Astrocyte (in vitro differentiated cells and primary cell): ENCODE results near the gene IDUA. TPM values are rescaled to one million over a fixed set of nuclear protein-coding genes. Genes with fewer than 3 reads are reported as not detected.

Experiments used
- DNase-seq: peaks from one replicate; pipeline ENCODE4 v3.0.0-alpha.2; 2010; ENCODE audit warnings: low read depth
- FAIRE-seq: peaks from 2 replicates; lab custom pipeline; 2011; peaks lifted over from hg19 to GRCh38; lab: Jason Lieb, UNC
- H2AFZ ChIP-seq: 2 replicates; pipeline ENCODE4 v1.6.0; 2012; ENCODE audit warnings: low read depth, low read length, inconsistent platforms
- H3K27ac ChIP-seq: 2 replicates; pipeline ENCODE4 v1.5.1; 2011; ENCODE audit warnings: low read depth, low read length, inconsistent platforms
- H3K27me3 ChIP-seq: 2 replicates; pipeline ENCODE4 v1.6.0; 2011; ENCODE audit warnings: low read length, inconsistent platforms; ENCODE audit not compliant: insufficient read depth
- H3K36me3 ChIP-seq: 2 replicates; pipeline ENCODE4 v1.5.1; 2011; ENCODE audit warnings: low read length, inconsistent platforms; ENCODE audit not compliant: insufficient read depth
- H3K4me1 ChIP-seq: 2 replicates; pipeline ENCODE4 v1.5.1; 2011; ENCODE audit warnings: low read length, inconsistent platforms; ENCODE audit not compliant: insufficient read depth
- H3K4me2 ChIP-seq: 2 replicates; pipeline ENCODE4 v1.6.0; 2012; ENCODE audit warnings: low read length, inconsistent platforms
- H3K4me3 ChIP-seq: 2 replicates; pipeline ENCODE4 v1.5.1; 2011; ENCODE audit warnings: low read depth, mild to moderate bottlenecking, low read length, inconsistent platforms; ENCODE audit not compliant: insufficient read depth
- H3K79me2 ChIP-seq: 2 replicates; pipeline ENCODE4 v1.6.0; 2012; ENCODE audit warnings: mild to moderate bottlenecking, low read length, inconsistent platforms; ENCODE audit not compliant: insufficient read depth
- H3K9ac ChIP-seq: 2 replicates; pipeline ENCODE4 v1.6.0; 2012; ENCODE audit warnings: mild to moderate bottlenecking, low read length, inconsistent platforms
- H3K9me3 ChIP-seq: 2 replicates; pipeline ENCODE4 v1.5.1; 2012; ENCODE audit warnings: low read depth, mild to moderate bottlenecking, low read length, inconsistent platforms; ENCODE audit not compliant: insufficient read depth
- H4K20me1 ChIP-seq: 2 replicates; pipeline ENCODE4 v1.6.0; 2012; ENCODE audit warnings: low read length, inconsistent platforms; ENCODE audit not compliant: insufficient read depth
- H3K27ac Mint-ChIP-seq: one replicate; pipeline ENCODE4 v1.8.0; 2021; ENCODE audit warnings: mild to moderate bottlenecking, mixed read lengths; ENCODE audit not compliant: unreplicated experiment
- H3K27me3 Mint-ChIP-seq: one replicate; pipeline ENCODE4 v1.8.0; 2021; ENCODE audit warnings: low read depth, mixed read lengths; ENCODE audit not compliant: unreplicated experiment
- H3K36me3 Mint-ChIP-seq: one replicate; pipeline ENCODE4 v1.8.0; 2021; ENCODE audit warnings: low read depth, mixed read lengths; ENCODE audit not compliant: unreplicated experiment
- H3K4me1 Mint-ChIP-seq: one replicate; pipeline ENCODE4 v1.8.0; 2021; ENCODE audit warnings: low read depth, mixed read lengths; ENCODE audit not compliant: unreplicated experiment
- H3K4me3 Mint-ChIP-seq: one replicate; pipeline ENCODE4 v1.8.0; 2021; ENCODE audit warnings: mild to moderate bottlenecking, moderate library complexity, mixed read lengths; ENCODE audit not compliant: unreplicated experiment
- H3K9me3 Mint-ChIP-seq: one replicate; pipeline ENCODE4 v1.8.0; 2021; ENCODE audit warnings: mild to moderate bottlenecking, mixed read lengths; ENCODE audit not compliant: unreplicated experiment
- EZH2 ChIP-seq: IDR thresholded peaks from 2 replicates; pipeline ENCODE4 v1.6.1; 2012; ENCODE audit warnings: mild to moderate bottlenecking, low read length, inconsistent platforms; ENCODE audit not compliant: insufficient read depth
- total RNA-seq: library from RNA; stranded (reverse); gene quantifications from 2 replicates; pipeline ENCODE4 v1.2.1, GENCODE V29; 2021
- TF ChIP-seq, protein P1 (sequence below): IDR thresholded peaks from 2 replicates; pipeline ENCODE4 v1.5.1; 2011; ENCODE audit warnings: low read depth, mild to moderate bottlenecking, inconsistent platforms, low read length, moderate library complexity; ENCODE audit not compliant: insufficient read depth

Gene IDUA
- total RNA-seq, 1 donor from 2014 or later, result 20.5 TPM

DNA sequence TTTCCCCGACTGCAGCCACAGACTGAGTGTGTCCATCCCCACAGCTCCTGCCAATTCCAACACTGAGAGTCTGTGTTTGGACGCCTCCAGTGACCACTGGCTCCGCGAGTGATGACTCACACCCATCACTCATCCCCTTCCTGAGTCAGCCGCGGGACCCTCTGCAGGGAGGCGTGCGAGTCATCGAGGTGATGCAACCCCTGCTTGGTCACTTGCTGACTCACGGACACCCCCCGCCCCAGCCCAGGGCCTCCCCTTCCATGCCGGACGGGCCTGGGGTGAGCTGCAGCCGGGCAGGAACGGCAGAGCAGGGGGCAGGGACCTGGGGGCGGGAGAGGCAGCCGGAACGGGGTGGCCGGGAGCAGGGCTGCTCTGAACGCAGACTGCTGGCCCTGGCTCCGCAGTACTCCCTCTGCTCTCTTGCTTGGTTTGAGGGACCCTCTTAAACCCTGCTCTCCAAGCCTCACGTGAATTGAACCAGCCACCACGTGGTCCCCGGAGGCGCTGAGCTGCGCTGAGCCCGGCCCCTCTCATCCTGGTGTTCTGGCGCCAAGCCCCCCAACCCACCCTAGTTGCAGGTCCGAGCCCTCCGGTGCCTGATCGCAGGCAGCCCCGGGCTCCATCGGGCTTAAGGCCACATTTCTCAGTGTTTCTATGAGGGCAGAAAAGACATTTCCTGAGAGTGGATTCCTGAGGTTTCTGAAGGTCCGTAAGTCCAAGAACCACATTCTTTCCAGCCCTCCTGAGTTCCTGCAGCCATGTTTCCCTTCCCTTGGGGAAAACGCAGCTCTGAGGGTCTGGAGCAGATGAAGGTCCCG is 57.0 kb downstream of the IDUA start:
- Histone ChIP-seq H3K4me1 (peaks cover 58% of the 10 kb centered on the region), H3K27me3 (no peaks in the 10 kb centered on the region), H3K36me3 (no peaks in the 10 kb centered on the region), H3K79me2 (no peaks in the 10 kb centered on the region), H3K4me3 (peak overlapping the region; percentile 13), H2AFZ (peak overlapping the region; percentile 57), H3K9ac (peak overlapping the region; percentile 84), H3K9me3 (no peaks in the 10 kb centered on the region), H4K20me1 (no peaks in the 10 kb centered on the region), H3K4me2 (peak overlapping the region; percentile 77), H3K27ac (peak overlapping the region; percentile 97)
- TF ChIP-seq, protein P1, sequence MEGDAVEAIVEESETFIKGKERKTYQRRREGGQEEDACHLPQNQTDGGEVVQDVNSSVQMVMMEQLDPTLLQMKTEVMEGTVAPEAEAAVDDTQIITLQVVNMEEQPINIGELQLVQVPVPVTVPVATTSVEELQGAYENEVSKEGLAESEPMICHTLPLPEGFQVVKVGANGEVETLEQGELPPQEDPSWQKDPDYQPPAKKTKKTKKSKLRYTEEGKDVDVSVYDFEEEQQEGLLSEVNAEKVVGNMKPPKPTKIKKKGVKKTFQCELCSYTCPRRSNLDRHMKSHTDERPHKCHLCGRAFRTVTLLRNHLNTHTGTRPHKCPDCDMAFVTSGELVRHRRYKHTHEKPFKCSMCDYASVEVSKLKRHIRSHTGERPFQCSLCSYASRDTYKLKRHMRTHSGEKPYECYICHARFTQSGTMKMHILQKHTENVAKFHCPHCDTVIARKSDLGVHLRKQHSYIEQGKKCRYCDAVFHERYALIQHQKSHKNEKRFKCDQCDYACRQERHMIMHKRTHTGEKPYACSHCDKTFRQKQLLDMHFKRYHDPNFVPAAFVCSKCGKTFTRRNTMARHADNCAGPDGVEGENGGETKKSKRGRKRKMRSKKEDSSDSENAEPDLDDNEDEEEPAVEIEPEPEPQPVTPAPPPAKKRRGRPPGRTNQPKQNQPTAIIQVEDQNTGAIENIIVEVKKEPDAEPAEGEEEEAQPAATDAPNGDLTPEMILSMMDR, result no peak
- TF ChIP-seq EZH2, result no peak
- Mint-ChIP-seq H3K9me3 (no peaks in the 10 kb centered on the region), H3K27me3 (peaks cover 2% of the 10 kb centered on the region), H3K4me1 (peaks cover 18% of the 10 kb centered on the region), H3K4me3 (no peak overlapping the region), H3K27ac (peak overlapping the region; percentile 91), H3K36me3 (peaks cover 1% of the 10 kb centered on the region)
- FAIRE-seq (peak; percentile 96), DNase-seq (peak; percentile 98)

DNA sequence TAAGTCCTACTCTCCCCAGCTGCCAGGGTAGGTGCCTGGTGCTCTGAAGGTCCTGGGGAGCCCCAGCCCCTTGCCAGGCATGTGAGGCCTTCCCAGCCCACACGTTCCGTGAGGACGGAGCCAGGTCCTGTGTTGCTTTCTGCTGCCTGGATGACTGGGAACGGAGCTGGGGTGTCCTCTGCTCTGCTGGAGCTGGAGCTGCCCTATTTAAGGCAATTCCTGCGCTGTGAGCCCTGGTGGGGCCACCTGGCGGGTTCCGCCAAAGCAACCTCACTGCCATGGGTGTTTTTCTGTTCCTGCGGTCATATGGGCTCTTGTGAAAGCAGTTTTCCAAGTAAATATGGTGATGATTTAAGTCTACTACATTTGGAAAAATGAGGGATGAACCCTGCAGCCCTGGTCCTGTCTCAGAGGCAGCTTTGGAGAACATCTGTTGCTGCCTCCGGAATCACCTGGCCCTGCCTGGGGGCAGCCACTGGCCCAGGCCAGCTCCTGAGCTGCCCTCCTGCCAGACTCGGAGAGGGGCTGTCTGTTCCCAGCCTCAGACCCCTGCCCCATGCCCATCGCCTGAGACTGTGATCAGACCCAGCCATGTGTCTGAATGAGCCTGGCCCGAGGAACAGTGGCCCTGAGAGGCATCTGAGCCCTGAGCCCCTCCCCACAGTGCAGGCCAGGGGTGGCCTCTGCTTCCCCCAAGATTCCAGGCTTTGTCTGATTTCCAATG is 57.8 kb downstream of the IDUA start:
- Mint-ChIP-seq H3K27me3 (peaks cover 2% of the 10 kb centered on the region), H3K27ac (peak overlapping the region; percentile 91), H3K4me1 (peaks cover 18% of the 10 kb centered on the region), H3K9me3 (no peaks in the 10 kb centered on the region), H3K4me3 (no peak overlapping the region), H3K36me3 (peaks cover 1% of the 10 kb centered on the region)
- TF ChIP-seq, protein P1, result no peak
- TF ChIP-seq EZH2, result no peak
- DNase-seq (no peak), FAIRE-seq (no peak)
- peak overlapping the region; percentile 13 for H3K4me3 ChIP-seq
- H3K27me3 ChIP-seq, result no peaks in the 10 kb centered on the region
- no peaks in the 10 kb centered on the region for H3K9me3 ChIP-seq
- peaks cover 52% of the 10 kb centered on the region for H3K4me1 ChIP-seq
- peak overlapping the region; percentile 84 for H3K9ac ChIP-seq
- no peaks in the 10 kb centered on the region for H3K79me2 ChIP-seq
- no peaks in the 10 kb centered on the region for H4K20me1 ChIP-seq
- H3K4me2 ChIP-seq, result peak overlapping the region; percentile 76
- no peaks in the 10 kb centered on the region for H3K36me3 ChIP-seq
- H2AFZ ChIP-seq, result peak overlapping the region; percentile 57
- H3K27ac ChIP-seq, result peak overlapping the region; percentile 97
